Measurements from ENCODE around the gene PAFAH2.

Gene PAFAH2

GRCh38 chr1:25914074-25914995 is 83.5 kb downstream of the PAFAH2 start:
- DNase-seq (ENCODE audit: low read depth) = no peak
- no peak overlapping the region for H3K4me3 ChIP-seq (ENCODE audit: low read depth, low read length)
- no peak for TF ChIP-seq CTCF (IDR thresholded peaks at IDR 0.05; ENCODE audit: control insufficient read depth, extremely low read depth, insufficient read depth)

GRCh38 chr1:25913206-25913605 is 84.7 kb downstream of the PAFAH2 start:
- no peak for DNase-seq (ENCODE audit: low read depth)
- no peak for TF ChIP-seq CTCF (IDR thresholded peaks at IDR 0.05; ENCODE audit: control insufficient read depth, extremely low read depth, insufficient read depth)
- H3K4me3 ChIP-seq (ENCODE audit: low read depth, low read length) = no peak overlapping the region

DNA sequence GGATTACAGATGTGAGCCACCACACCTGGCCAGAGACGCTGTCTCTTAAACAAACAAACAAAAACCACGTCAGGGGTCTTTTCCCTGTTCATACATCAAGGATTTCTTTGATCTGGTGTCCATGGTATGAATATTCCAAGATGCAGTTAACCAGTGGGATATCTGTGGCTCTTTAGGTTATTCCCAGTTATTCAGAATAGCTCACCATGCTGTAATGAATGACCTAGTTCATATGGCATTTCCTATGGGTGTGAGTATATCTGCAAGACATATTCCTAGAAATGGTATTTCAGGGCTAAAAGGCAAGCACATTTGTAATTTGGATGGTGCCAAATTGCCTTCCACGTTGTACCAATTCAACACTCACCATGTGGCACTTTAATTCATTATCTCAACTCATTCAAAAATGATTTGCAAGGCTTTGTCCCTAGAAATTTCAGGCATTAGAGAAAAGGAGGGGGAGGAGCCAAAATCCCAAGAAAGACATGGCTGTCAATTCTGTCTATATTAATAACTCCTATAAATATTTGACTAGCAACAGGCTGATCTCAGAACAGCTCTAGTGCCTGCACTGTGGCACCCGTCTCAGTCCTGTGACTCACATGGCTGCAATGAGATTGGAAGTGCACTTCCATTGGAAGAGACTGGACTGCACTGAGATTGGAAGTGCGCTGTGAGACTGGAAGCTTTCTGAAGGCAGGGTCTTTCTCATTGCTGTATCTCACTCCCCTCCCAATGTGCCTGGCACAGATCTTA is 85.6 kb downstream of the PAFAH2 start:
- no peak overlapping the region for H3K4me3 ChIP-seq (ENCODE audit: low read depth, low read length)

DNA sequence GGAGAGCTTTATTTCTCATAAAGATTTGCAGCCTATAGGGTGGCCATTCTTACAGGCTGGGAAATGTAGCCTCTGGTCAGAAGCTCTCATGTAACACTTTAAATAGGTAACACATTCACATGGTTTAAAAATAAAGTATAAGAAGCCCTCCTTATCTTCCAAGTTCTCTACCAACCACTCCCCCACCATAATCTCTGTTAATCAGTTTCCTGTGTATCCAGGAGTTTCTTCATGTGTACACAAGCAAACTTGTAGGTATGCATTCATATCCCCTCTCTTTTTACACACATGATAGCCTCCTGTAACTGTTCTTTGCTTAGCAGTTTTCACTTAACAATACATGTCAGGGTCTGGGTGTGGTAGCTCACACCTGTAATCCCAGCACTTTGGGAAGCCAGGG is 86.7 kb downstream of the PAFAH2 start:
- no peak overlapping the region for H3K4me3 ChIP-seq (ENCODE audit: low read depth, low read length)
- no peak for TF ChIP-seq CTCF (IDR thresholded peaks at IDR 0.05; ENCODE audit: control insufficient read depth, extremely low read depth, insufficient read depth)
- DNase-seq (ENCODE audit: low read depth) = no peak

More for the DNA sequence above, 85.6 kb downstream of the PAFAH2 start:
- DNase-seq (ENCODE audit: low read depth) = no peak
- TF ChIP-seq CTCF (IDR thresholded peaks at IDR 0.05; ENCODE audit: control insufficient read depth, extremely low read depth, insufficient read depth) = no peak
